DND-41 (cell line): Measurements from ENCODE around the gene IRF3.

ENCODE experiments used
- EZH2 ChIP-seq: IDR thresholded peaks from 3 replicates; pipeline ENCODE4 v1.6.1; 2012; ENCODE audit warnings: borderline replicate concordance, low read depth, mild to moderate bottlenecking, moderate library complexity, low read length, inconsistent platforms; ENCODE audit not compliant: severe bottlenecking
- TF ChIP-seq, protein P1 (sequence below): IDR thresholded peaks from 2 replicates; pipeline ENCODE4 v1.5.1; 2012; ENCODE audit warnings: borderline replicate concordance, low read length, moderate library complexity, mild to moderate bottlenecking; ENCODE audit not compliant: poor library complexity, severe bottlenecking; ENCODE audit errors: extremely low read depth

- TF ChIP-seq, protein P1, sequence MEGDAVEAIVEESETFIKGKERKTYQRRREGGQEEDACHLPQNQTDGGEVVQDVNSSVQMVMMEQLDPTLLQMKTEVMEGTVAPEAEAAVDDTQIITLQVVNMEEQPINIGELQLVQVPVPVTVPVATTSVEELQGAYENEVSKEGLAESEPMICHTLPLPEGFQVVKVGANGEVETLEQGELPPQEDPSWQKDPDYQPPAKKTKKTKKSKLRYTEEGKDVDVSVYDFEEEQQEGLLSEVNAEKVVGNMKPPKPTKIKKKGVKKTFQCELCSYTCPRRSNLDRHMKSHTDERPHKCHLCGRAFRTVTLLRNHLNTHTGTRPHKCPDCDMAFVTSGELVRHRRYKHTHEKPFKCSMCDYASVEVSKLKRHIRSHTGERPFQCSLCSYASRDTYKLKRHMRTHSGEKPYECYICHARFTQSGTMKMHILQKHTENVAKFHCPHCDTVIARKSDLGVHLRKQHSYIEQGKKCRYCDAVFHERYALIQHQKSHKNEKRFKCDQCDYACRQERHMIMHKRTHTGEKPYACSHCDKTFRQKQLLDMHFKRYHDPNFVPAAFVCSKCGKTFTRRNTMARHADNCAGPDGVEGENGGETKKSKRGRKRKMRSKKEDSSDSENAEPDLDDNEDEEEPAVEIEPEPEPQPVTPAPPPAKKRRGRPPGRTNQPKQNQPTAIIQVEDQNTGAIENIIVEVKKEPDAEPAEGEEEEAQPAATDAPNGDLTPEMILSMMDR: no peak
- TF ChIP-seq EZH2: no peak
Observed at GRCh38 chr19:49713236-49713845, 47.7 kb upstream of the IRF3 start.
